A549 (cell line): ENCODE results near the gene FSTL5.

Experiments used
- CBX8 ChIP-seq: fragments of 200-600 bp; sonication (generic); IDR thresholded peaks from 2 replicates; pipeline ENCODE4 v1.6.1; 2016
- CEBPB ChIP-seq, 2 experiments: fragments of >200 bp in 1 of 2; sonication (Bioruptor Twin) in 1 of 2; formaldehyde crosslinking in 1 of 2; IDR thresholded peaks; 2 replicates each; pipeline ENCODE4 v1.6.1; 2012 to 2016
- CTCF ChIP-seq: fragments of >200 bp; sonication (Bioruptor Twin); formaldehyde crosslinking; IDR thresholded peaks from 3 replicates; pipeline ENCODE4 v1.5.1; 2016
- FOSL2 ChIP-seq, 2 experiments: fragments of 450-650 bp in 1 of 2; fragments of >200 bp in 1 of 2; sonication (Bioruptor Twin) in 1 of 2; formaldehyde crosslinking; IDR thresholded peaks; 2 replicates each; pipeline versions ENCODE4 v1.5.0 to v1.6.1; 2016 to 2020; ENCODE audit warnings: mild to moderate bottlenecking in 1 of 2, moderate library complexity in 1 of 2
- MAX ChIP-seq: IDR thresholded peaks from 2 replicates; pipeline ENCODE4 v1.6.1; 2012
- PBX3 ChIP-seq: IDR thresholded peaks from 2 replicates; pipeline ENCODE4 v1.6.1; 2012
- POLR2A ChIP-seq: IDR thresholded peaks from 2 replicates; pipeline ENCODE4 v1.6.1; 2012; ENCODE audit warnings: mild to moderate bottlenecking, low read length
- RAD21 ChIP-seq, 2 experiments: fragments of >200 bp in 1 of 2; sonication (Bioruptor Twin) in 1 of 2; formaldehyde crosslinking in 1 of 2; IDR thresholded peaks in 1 of 2; conservative IDR thresholded peaks in 1 of 2; 2 replicates in 1 of 2; 3 replicates in 1 of 2; pipeline ENCODE4 v1.6.1; 2012 to 2018; ENCODE audit warnings: inconsistent platforms in 1 of 2

- TF ChIP-seq CTCF (no peak), PBX3 (no peak), POLR2A (no peak), CBX8 (no peak), MAX (no peak), CEBPB (IDR thresholded peaks at IDR 0.05) (no peak), RAD21 (conservative IDR thresholded peaks at IDR 0.05 in 1 of 2, IDR thresholded peaks at IDR 0.05 in 1 of 2) (no peak), FOSL2 (IDR thresholded peaks at IDR 0.05) (no peak), FOSL2 (CRISPR knock-in tag; IDR thresholded peaks at IDR 0.05) (0 out of 2 replicates have a peak, but pooled peaks have one; percentile 22)
These were observed 607.8 kb downstream of the FSTL5 start for GRCh38 chr4:161555689-161556660.
